ENCODE results near the gene CEL.

DNA sequence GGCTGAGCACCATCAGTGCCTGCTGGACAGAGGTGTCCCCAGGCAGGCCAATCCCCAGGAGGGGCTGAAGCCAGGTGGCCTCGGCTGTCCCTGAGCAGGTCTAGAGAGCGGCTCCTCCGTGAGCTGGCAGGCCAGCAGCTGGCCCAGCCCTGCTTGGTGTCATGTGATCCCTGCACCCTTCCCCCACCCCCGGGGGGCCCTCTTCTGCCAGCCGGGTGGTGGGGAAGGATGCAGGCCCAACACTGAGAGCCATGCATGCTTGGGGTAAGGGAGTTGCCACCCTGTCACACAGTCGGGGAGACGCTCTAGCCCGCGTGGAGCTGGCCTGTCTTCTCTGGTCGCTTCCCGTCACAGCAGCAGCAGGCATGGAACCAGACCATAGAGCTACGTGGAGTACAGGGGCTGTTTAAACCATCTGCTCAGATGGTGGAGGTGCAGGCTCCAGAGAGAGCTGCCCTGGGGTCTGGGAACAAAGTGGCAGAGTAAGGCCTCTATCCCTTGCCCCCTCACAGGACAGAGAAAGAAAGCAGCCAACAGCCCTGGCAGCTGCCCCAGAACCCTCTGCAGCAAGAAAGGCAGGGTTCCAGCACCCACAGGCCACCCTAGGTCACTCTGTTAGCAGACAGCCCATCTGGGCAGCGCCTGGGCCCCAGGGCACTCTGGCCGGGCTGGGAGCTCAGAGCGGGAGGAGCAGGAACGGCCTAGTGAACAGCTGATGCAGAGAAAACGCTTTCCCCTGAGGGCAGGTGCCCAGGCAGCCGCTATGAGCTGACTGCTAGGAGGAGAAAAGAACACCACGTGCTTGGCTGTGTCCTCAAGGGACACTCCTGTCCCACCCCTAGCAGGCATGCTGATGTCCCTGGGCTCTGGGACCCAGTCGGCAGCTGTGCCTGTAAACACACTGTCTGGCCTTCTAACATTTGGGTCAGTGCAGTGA, 52.4 kb downstream of the CEL start:
- TF ChIP-seq, protein P1, sequence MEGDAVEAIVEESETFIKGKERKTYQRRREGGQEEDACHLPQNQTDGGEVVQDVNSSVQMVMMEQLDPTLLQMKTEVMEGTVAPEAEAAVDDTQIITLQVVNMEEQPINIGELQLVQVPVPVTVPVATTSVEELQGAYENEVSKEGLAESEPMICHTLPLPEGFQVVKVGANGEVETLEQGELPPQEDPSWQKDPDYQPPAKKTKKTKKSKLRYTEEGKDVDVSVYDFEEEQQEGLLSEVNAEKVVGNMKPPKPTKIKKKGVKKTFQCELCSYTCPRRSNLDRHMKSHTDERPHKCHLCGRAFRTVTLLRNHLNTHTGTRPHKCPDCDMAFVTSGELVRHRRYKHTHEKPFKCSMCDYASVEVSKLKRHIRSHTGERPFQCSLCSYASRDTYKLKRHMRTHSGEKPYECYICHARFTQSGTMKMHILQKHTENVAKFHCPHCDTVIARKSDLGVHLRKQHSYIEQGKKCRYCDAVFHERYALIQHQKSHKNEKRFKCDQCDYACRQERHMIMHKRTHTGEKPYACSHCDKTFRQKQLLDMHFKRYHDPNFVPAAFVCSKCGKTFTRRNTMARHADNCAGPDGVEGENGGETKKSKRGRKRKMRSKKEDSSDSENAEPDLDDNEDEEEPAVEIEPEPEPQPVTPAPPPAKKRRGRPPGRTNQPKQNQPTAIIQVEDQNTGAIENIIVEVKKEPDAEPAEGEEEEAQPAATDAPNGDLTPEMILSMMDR (conservative IDR thresholded peaks at IDR 0.05 in 1 of 2, IDR thresholded peaks at IDR 0.05 in 1 of 2; ENCODE audit: low read depth in 1 of 2, low read length in 2 of 2): no peak
- no peak for TF ChIP-seq EZH2 (IDR thresholded peaks at IDR 0.05; ENCODE audit: low read length, missing control alignments)

Data from fibroblast of lung (primary cell).